GM13976 (cell line): ENCODE data around the gene LARP4B.

ENCODE experiments used
- DNase-seq: peaks from one replicate; pipeline ENCODE4 v3.0.0; 2012; ENCODE audit warnings: low spot score
- in situ Hi-C: fragments of 300-500 bp; cut with MboI; formaldehyde crosslinking; loops from one replicate; pipeline ENCODE4 v1.12.0; 2022; ENCODE audit warnings: low sequenced_read_pairs, mixed read lengths, inconsistent platforms; ENCODE audit not compliant: unreplicated experiment
- TF ChIP-seq, protein P1 (sequence below): IDR thresholded peaks from 2 replicates; pipeline ENCODE4 v1.5.1; 2012; ENCODE audit warnings: borderline replicate concordance, mild to moderate bottlenecking; ENCODE audit not compliant: insufficient read depth; ENCODE audit errors: extremely low read depth, missing control alignments, control extremely low read depth

LARP4B gene

GRCh38 chr10:927131-927530 is 4.4 kb downstream of the LARP4B start:
- DNase-seq: no peak
- TF ChIP-seq, protein P1, sequence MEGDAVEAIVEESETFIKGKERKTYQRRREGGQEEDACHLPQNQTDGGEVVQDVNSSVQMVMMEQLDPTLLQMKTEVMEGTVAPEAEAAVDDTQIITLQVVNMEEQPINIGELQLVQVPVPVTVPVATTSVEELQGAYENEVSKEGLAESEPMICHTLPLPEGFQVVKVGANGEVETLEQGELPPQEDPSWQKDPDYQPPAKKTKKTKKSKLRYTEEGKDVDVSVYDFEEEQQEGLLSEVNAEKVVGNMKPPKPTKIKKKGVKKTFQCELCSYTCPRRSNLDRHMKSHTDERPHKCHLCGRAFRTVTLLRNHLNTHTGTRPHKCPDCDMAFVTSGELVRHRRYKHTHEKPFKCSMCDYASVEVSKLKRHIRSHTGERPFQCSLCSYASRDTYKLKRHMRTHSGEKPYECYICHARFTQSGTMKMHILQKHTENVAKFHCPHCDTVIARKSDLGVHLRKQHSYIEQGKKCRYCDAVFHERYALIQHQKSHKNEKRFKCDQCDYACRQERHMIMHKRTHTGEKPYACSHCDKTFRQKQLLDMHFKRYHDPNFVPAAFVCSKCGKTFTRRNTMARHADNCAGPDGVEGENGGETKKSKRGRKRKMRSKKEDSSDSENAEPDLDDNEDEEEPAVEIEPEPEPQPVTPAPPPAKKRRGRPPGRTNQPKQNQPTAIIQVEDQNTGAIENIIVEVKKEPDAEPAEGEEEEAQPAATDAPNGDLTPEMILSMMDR: no peak
- in situ Hi-C loops: no loop called here

DNA sequence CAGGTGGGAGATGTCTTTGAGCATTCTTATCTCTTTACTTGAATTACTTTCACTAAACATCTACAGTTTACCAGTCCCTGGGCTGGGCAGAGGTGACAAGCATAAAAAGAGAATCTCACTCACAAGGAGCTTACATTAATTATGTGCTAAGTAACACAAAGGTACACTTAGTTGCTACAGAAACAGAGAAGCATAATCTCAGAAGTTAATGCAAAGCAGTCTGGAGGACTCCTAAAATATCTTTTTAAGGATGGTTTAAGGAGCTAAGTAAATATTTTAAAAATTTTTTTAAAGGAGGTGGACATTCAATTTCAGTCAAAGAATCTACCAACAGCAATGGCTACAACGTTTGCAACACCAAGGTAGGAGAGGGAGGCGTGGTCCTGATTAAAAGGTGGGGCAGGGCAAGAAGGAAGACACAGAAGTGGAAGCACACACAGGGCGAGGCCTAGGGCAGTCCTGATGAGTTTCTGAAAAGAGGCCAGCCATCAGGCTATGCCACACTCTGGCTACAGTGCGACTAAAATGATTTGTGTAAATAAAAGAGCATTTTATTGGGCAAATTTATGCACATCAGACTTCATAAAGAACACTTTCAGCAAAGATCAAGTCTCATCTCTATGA is 5.3 kb downstream of the LARP4B start:
- no peak for DNase-seq
- TF ChIP-seq, protein P1: no peak
- in situ Hi-C loops: no loop called here

GRCh38 chr10:924524-924859 is 7.0 kb downstream of the LARP4B start:
- no peak for DNase-seq
- TF ChIP-seq, protein P1: no peak
- in situ Hi-C loops: no loop called here

GRCh38 chr10:923844-924523 is 7.5 kb downstream of the LARP4B start:
- no peak for DNase-seq
- TF ChIP-seq, protein P1: no peak
- in situ Hi-C loops: no loop called here

GRCh38 chr10:921471-922414 is 9.8 kb downstream of the LARP4B start:
- TF ChIP-seq, protein P1: no peak
- no peak for DNase-seq
- in situ Hi-C loops: no loop called here

DNA sequence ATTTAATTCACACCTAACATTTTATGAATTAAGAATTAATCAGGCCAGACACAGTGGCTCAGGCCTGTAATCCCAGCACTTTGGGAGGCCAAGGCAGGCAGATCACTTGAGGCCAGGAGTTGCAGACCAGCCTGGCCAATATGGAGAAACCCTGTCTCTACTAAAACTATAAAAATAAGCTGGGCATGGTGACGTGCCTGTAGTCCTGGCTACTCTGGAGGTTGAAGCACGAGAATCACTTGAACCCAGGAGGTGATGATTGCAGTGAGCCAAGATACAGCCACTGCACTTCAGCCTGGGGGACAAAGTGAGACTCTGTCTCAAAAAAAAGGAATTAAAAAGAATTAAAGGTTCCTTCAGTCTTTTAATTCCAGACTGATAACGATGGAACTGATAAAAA is 11.1 kb downstream of the LARP4B start:
- no peak for DNase-seq
- in situ Hi-C loops: no loop called here
- TF ChIP-seq, protein P1: no peak
